ENCODE results near the gene HOXB3. TPM values are rescaled to one million over a fixed set of nuclear protein-coding genes. Genes with fewer than 3 reads are reported as not detected.
A peak's percentile ranks its signal among the peaks of the same experiment; 100 is the strongest.

Gene HOXB3
- total RNA-seq, 2 donors from 2014 or later = 26.8 to 33.3 TPM

DNA sequence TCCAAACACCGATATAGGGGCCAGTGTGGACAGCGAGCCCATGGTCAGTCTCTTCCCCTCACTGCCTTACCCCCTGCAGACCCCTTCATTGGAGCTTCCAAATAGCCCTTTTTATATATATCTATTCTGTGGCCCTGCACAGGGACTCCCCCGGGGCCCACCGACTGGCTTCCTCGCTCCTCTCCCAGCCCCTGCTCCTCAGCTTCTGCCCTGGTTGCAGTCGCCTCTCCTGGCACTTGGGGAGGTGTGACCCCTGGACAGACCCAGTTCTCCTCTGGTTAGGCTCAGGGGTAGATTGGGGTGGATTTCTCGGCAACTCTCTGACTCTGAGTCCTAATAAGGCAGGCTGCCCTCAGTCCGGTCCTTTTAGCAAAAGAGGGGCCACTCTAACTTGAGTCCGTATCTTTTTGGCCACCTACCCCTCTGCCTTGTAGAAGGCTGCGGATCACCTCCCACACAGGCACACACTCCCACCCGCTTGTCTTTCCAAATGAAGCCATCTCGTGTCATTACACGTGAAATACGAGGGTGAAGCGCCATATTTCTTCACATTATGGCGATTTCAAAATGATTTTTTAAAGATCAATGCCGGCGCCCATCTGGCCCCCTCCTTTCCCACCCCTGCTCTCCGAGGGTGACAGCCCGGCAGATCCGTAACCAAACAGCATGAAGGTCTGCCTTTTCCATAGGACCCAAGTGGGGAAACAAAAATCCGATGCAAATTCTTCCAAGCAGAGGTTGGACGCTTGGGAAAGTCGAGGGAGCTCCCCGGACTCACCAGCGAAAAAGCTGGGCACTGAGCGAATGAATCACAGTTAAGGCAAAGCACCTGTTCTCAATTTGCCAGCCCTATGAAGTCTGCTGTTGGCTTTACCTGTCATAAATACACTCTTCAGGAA, 37.8 kb upstream of the HOXB3 start:
- Histone ChIP-seq H3K27ac (peak overlapping the region in 1 of 2 donors; percentile 1), H3K27me3 (replicated peaks; ENCODE audit: insufficient read depth) (peaks cover 33% of the 10 kb centered on the region), H3K4me1 (ENCODE audit: control insufficient read depth in 1 of 2, low read depth in 2 of 2) (peaks cover 18 to 20% of the 10 kb centered on the region in 2 donors), H3K4me3 (no peak overlapping the region), H3K36me3 (no peaks in the 10 kb centered on the region), H3K9me3 (no peaks in the 10 kb centered on the region)
- ATAC-seq (ENCODE audit: insufficient number of reproducible peaks, low FRiP score, low read depth) (no peak), DNase-seq (ENCODE audit: low spot score) (no peak)
- TF ChIP-seq, protein P1, sequence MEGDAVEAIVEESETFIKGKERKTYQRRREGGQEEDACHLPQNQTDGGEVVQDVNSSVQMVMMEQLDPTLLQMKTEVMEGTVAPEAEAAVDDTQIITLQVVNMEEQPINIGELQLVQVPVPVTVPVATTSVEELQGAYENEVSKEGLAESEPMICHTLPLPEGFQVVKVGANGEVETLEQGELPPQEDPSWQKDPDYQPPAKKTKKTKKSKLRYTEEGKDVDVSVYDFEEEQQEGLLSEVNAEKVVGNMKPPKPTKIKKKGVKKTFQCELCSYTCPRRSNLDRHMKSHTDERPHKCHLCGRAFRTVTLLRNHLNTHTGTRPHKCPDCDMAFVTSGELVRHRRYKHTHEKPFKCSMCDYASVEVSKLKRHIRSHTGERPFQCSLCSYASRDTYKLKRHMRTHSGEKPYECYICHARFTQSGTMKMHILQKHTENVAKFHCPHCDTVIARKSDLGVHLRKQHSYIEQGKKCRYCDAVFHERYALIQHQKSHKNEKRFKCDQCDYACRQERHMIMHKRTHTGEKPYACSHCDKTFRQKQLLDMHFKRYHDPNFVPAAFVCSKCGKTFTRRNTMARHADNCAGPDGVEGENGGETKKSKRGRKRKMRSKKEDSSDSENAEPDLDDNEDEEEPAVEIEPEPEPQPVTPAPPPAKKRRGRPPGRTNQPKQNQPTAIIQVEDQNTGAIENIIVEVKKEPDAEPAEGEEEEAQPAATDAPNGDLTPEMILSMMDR (IDR thresholded peaks at IDR 0.05) = no peak

DNA sequence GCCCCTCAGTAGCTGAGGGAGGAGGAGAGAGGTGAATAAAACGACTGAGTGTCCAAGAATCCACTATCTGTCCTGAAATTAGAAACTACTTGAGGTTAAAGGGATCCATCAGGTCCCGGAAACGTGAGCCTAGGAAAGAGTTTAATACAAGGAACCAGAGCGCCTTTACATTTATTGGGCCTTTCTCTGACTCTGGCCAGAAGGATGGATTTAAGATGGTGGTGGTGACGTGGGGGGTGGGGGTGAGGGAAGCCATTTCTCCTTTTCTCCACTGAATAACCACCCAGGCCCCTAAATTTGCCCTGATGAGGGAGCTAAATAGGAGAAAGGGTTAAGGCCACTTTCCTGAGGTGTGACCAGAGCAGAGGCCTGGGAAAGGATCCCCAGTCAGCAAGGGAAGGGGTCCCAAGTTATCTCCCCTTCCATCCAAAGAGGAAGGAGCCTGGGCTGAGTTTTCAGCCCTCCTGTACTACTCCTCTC, 37.1 kb upstream of the HOXB3 start:
- H3K4me3 ChIP-seq = no peak overlapping the region
- H3K36me3 ChIP-seq = no peaks in the 10 kb centered on the region
- DNase-seq (ENCODE audit: low spot score) (no peak), ATAC-seq (ENCODE audit: insufficient number of reproducible peaks, low FRiP score, low read depth) (no peak)
- no peak overlapping the region for H3K27ac ChIP-seq
- H3K4me1 ChIP-seq (ENCODE audit: control insufficient read depth in 1 of 2, low read depth in 2 of 2) = peaks cover 18 to 20% of the 10 kb centered on the region in 2 donors
- peaks cover 28% of the 10 kb centered on the region for H3K27me3 ChIP-seq (replicated peaks; ENCODE audit: insufficient read depth)
- TF ChIP-seq, protein P1 (IDR thresholded peaks at IDR 0.05) = no peak
- no peaks in the 10 kb centered on the region for H3K9me3 ChIP-seq

DNA sequence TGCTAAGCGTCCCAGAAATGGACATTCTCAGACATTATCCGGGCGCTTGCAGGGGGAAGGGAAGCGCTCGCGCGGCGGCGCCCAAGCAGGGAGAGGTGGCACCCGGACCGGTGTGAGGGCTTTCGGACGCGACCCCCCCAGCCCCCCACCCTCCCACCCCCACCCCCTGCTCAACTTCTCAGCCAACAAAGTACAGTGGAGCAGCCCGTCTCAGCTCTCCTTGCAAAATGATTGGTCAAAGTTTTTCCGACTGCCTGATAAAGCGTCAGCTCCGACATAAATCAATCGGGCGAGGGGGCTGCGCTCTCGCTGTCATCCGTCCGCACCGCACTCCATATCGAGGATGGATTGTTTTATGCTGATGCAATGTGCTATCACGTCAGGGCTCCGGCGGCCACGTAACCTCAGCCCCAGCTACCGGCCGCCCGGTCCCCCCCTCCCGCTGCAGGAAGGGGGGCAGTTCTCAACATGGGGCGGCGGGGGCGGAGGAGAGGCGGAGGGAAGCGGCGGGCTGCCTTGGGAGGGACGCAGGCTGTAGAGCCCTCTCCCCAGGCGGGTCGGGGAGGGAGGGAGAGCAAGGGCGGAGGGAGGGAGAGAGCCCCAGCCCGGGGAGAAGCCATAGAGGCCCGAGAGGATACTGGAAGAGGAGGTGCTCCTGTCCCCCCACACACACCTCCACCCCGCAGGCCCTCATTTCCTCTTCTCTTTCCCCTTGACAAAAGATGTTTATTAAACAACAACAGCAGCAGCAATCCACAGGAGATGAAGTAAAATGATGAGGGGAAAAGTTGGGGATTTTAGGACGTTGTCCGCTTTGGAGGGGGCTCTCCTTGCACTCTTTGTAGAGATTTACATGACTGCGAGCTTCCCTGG, 36.4 kb upstream of the HOXB3 start, which contains the start of gene HOXB9:
HOXB9 (minus strand) TSS at position 114 of the 873 bp plus-strand sequence; CDS start at position 25, 89 bp downstream.
- TF ChIP-seq, protein P1 (IDR thresholded peaks at IDR 0.05) = no peak
- peak within 1 kb of the TSS; percentile 62 for H3K4me3 ChIP-seq
- H3K9me3 ChIP-seq = no peaks in the 10 kb centered on the region
- H3K4me1 ChIP-seq (ENCODE audit: control insufficient read depth in 1 of 2, low read depth in 2 of 2) = peaks cover 18 to 20% of the 10 kb centered on the region in 2 donors
- H3K36me3 ChIP-seq = no peaks in the 10 kb centered on the region
- H3K27ac ChIP-seq = no peak within 1 kb of the TSS
- peaks cover 28% of the 10 kb centered on the region for H3K27me3 ChIP-seq (replicated peaks; ENCODE audit: insufficient read depth)
- no peak for ATAC-seq (ENCODE audit: insufficient number of reproducible peaks, low FRiP score, low read depth)
- DNase-seq (ENCODE audit: low spot score) = no peak

DNA sequence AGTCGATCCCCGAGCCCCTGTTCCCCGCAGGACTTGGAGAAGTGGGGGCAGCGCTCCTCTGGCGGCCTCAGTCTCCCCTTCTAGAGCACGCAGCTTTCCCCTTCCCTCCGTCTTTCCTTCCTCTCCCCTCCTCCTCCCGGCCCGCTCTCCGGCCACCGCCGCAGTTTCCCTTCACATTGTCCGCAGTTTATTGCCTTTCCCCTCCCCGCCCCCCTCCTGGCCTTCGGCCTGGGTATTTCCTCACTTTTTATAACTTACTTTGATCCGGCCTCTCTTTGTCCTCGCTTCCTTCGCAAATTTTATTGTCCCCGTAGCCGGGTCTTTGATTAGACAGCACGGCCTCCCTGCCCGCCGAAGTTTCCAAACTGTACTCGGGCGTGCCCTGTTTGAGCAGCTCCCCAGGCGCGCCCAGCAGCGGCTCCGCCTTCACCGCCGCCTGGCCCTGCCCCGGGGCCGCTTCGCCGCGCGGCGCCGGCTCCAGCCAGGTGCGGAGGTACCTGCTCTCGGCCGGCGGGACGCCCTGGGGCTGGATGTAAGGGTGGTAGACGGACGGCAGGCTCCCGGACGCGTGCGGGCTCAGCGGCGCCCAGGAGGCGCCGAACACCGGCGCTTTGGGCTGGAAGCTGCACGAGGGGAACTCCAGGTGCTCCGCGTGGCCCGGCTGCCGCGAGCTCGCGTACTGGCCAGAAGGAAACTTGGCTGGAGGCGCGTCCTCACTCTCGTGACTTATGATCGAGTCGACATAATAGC, 35.6 kb upstream of the HOXB3 start:
- peaks cover 26% of the 10 kb centered on the region for H3K27me3 ChIP-seq (replicated peaks; ENCODE audit: insufficient read depth)
- DNase-seq (ENCODE audit: low spot score) (no peak), ATAC-seq (ENCODE audit: insufficient number of reproducible peaks, low FRiP score, low read depth) (no peak)
- TF ChIP-seq, protein P1 (IDR thresholded peaks at IDR 0.05) = no peak
- H3K27ac ChIP-seq = no peak overlapping the region
- H3K4me3 ChIP-seq = peak overlapping the region; percentile 62
- peaks cover 18 to 20% of the 10 kb centered on the region in 2 donors for H3K4me1 ChIP-seq (ENCODE audit: control insufficient read depth in 1 of 2, low read depth in 2 of 2)
- H3K36me3 ChIP-seq = no peaks in the 10 kb centered on the region
- H3K9me3 ChIP-seq = no peaks in the 10 kb centered on the region

All from thoracic aorta (tissue), 2 donors.